ENCODE data around the gene VSIR.

VSIR gene

GRCh38 chr10:71711052-71711623, 62.2 kb downstream of the VSIR start:
- no peak for DNase-seq

- DNase-seq, result no peak
Measured at GRCh38 chr10:71710519-71710918, 62.8 kb downstream of the VSIR start.

DNA sequence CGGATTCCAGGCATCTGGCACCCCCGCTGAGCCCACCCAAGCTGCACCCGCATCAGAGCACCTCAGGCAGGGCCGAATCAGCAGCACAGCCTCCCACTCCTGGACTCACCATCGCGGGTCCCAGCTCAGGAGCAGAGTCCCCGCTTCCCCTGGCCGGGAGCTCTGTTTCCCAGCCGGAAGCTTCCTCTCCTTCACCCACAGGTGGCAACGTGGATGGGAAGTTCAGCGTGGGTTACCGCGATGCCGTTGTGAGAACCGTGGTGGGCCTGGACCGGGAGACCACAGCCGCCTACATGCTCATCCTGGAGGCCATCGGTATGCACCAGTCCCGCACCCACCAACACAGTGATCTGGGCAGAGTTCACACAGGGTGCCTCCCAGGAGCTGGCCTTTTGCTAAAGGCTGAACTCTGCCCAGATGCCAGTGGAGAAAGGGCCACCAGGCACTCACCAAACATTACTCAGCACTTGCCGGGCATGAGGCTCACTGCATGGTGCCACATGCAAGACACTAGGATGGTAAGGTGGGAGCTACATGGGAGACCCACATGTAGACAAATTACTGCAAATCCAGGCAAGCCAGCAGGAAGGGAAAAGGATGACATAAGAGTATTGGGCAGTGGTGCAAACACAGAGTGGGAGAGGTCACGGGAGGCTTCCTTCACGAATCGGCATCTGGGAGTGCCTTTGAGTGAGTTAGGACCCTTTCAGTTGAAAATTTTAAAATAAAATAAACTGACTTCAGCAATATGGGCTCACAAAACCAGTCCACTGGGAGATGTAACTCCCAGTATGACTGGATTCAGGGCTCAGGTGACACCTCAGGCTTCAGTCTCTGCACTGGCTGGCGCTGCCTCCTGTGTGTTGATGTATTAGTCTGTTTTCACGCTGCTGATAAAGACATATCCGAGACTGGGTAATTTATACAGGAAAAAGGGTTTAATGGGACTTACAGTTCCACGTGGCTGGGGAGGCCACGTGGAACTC, 64.1 kb downstream of the VSIR start:
- no peak for DNase-seq

DNA sequence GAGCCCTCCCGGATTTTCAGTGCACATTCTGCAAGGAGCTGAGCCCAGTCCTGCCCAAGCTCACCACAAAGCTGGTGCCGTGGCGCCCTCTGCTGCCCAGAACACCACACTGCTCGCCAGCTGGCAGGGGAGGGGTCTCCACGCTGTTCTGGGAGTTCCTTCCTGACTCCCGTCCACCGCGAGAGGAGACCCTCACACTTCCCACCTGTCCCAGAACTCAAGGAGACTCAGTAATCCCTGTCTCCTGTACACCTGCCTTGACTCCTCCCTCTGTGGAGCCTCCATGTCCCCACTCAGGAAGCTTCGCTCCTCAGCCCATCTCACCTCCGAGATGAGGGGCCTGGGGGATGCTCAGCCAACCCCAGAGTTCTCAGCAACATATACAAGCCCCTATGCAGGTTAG, 65.0 kb downstream of the VSIR start:
- DNase-seq, result peak in 1 of 2 donors; percentile 46

- no peak for DNase-seq
Measured at GRCh38 chr10:71707240-71707789, 66.0 kb downstream of the VSIR start.

DNA sequence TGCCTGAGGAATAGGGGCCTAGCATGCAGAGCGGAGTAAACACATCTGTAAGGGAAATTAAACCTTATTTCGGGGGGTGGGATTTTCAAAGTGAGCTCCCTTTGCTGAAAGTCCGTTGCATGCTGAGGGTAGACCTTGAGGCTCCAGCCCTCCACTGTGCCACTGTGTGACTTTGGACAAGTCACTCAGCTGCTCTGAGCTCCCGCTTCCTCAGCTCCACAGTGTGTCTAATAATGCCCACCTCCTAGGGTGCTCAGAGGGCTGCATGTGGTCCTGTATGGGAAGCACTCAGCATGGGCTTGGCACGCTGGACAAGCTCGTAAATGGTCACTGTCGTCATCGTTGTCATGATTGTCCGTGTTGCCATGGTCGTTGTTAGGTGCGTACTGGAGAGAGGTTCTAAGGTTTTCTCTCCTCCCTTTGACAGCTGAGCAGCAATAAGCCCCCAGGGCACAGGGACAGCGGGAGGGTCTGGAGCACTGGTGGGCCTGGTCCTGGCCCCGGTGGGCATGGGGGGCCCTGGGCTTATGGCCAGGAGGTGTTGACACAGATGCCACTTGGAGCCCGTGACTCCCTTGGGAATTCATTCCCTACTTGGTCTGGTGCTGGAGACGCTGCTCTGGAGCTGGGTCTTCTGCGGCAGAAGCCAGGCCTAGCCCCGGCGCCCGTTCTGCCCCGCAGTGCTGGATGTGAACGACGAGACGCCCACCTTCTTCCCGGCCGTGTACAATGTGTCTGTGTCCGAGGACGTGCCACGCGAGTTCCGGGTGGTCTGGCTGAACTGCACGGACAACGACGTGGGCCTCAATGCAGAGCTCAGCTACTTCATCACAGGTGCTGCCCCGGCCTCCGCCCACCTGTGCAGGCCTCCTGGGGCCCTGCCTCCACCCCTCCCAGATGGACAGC, 66.9 kb downstream of the VSIR start:
- no peak for DNase-seq

DNA sequence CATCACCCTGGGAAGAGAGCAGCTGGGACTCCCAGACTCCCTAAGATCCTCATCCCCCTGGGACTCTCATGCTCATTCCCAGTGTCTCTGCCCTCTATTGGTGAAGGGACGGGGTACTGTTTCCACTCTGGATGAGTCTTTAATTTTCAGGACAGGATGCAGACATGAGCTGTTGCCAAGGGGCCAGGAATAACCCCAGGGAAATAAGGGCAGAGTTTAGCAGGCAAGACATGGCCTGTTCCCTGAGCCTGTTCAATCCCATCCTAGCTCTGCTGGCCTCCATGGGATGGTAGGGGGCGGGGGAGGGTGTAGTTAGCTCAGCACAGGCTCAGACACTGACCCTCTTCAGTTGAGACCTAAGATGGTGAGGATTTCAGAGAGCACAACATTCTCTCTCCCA, 67.7 kb downstream of the VSIR start:
- DNase-seq, result no peak

DNA sequence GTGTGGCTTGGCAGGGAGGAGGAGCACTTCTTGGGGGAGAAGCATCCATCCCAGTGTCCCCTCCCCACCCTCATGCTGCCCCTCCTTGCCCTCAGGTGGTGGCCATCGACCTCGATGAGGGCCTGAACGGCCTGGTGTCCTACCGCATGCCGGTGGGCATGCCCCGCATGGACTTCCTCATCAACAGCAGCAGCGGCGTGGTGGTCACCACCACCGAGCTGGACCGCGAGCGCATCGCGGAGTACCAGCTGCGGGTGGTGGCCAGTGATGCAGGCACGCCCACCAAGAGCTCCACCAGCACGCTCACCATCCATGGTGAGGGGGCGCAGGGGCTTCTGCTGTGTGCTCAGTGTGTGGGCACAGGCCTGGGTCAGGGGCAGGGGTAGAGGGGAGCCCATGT, 68.5 kb downstream of the VSIR start:
- DNase-seq, result no peak

DNA sequence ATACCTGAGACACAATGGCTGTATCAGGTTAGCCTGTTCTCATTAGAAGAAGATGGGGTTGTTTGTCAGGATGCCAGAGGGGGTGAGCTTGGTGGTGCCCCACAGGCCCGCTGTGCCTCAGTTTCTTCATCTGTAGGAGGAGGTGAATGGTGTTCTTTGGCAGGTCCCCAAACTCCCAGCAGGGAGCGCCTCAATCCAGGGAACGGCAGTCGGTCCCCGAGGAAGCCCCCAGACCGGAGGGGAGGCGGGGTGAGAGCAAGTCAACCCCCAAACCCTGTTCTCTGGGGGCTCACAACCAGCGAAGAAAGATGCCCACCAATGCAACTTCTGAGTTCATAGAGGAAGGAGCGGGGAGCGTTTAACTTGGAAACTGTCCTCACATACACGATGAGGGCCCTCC, 69.7 kb downstream of the VSIR start:
- DNase-seq, result no peak

DNA sequence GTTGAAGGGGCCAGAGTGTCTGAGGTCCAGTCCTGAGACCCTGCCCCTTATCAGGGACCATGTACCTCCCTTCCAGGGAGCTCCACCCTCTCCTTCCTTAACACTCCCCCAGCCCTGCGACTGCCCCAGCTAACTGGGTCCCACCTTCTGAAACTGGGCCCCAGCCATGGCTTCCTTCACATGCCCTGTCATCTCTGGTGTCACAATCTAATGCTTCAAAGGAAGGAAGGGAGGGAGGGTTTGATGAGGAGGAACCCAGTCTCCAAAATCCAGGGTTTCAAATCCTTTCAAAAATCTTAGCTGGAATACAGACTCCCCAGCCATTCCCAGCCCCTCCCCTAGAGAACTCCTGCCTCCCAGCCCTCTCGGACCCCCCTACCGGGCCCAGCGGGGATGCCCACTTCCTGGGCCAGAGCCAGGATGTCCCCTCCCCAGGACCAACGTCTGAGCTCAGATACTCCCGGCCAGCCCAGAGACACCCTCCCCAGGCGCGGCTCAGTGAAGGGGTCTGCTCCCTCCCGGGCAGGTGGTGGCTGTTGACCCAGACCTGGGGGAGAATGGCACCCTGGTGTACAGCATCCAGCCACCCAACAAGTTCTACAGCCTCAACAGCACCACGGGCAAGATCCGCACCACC, 71.7 kb downstream of the VSIR start:
- DNase-seq, result no peak

DNA sequence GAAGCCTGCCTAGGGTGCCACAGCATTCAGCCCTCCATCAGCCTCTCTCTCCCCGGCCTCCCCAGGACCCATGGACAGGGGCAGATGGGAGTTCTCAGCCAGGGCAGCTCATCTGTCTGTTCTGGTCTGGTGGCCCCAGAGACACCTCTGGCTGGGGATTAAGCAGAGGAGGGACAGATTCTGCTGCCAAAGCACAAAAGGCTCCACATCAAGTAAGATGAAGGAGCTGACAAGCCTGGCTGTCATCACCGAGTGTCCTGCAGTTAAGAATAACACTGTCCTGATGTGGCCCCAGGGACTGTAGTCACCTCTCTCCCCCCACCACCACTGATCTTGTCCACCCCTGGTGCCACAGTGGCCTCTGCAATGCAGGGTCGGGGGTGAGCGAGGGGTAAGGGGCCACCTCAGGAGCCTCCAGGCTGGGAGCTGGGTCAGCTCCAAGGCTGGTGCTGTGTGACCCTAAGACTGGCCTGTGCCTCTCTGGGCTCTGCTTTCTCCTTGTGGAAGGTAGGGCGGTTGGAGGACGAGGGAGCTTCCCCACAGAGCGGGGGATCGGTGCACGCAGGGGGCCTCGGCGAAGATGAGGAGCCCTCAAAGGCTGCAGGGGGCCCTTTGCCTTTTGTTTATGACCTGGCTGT, 72.5 kb downstream of the VSIR start:
- DNase-seq, result no peak

- DNase-seq, result no peak
Measured at GRCh38 chr10:71698737-71699136, 74.6 kb downstream of the VSIR start.

DNA sequence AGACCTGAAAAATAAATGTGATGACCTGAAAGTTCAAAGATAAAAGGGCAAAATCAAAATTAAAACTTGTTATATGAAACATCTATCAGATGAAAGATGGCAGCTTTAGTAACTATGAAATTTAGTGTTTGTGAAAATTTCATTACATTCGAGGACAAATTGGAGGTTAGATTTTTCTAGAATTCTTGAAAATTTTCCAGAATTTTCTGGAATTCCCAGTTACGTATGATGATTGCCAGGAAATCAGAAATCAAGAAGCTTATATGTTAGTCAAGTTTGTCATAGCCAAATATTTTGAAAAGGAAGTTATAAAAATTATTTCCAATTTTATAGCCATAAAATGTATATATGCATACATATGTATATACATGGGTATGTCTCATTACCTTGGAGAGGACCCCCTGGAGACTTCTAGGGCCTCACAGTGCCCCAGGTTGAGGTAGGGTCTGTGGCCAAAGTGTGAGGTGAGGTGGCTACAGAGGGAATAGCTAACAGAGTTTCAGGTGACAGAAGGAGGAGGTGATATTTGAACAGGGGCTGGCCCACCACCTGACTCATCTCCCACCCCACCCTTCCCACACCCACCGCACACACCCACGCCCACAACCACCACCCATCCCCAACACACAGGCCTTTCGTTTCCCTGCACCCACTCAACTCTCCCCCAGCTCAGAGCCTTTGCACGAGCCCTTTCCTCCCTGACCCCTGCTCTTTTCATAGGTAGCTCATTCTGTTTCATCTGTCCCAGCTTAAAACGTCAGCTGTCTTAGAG, 75.2 kb downstream of the VSIR start:
- DNase-seq, result no peak

All from hippocampal formation (tissue), 2 donors.